Activated CD8-positive, alpha-beta T cell treated with anti-CD3 and anti-CD28 coated beads for 36 hours (primary cell): ENCODE measurements around the gene ENTPD2. TPM values are rescaled to one million over a fixed set of nuclear protein-coding genes. Genes with fewer than 3 reads are reported as not detected.

Experiments used
- ATAC-seq: fragments of 200-7000 bp; cut with Tn5 transposase; one replicate; pipeline ENCODE4 v1.10.0; 2021; ENCODE audit warnings: mild to moderate bottlenecking, moderate library complexity
- CTCF ChIA-PET: fragments of 350-600 bp; sonication (Branson Sonifier 250); formaldehyde crosslinking; loops from one replicate; lab custom pipeline; 2021; ENCODE audit warnings: antibody characterized with exemption; lab: Charles Lee
- POLR2A ChIA-PET: fragments of 350-600 bp; sonication (Branson Sonifier 250); formaldehyde crosslinking; loops from one replicate; lab custom pipeline; 2021; ENCODE audit warnings: antibody characterized with exemption; lab: Charles Lee
- DNase-seq: peaks from one replicate; pipeline ENCODE4 v3.0.0-alpha.2; 2020
- H3K27ac Mint-ChIP-seq: one replicate; pipeline ENCODE4 v1.8.0; 2021; ENCODE audit warnings: mild to moderate bottlenecking, mixed read lengths
- H3K27me3 Mint-ChIP-seq: one replicate; pipeline ENCODE4 v1.8.0; 2021; ENCODE audit warnings: mixed read lengths
- H3K36me3 Mint-ChIP-seq: one replicate; pipeline ENCODE4 v1.8.0; 2021; ENCODE audit warnings: low read depth, mixed read lengths
- H3K4me1 Mint-ChIP-seq: one replicate; pipeline ENCODE4 v1.8.0; 2021; ENCODE audit warnings: low read depth, mixed read lengths
- H3K4me3 Mint-ChIP-seq: one replicate; pipeline ENCODE4 v1.8.0; 2021; ENCODE audit warnings: mild to moderate bottlenecking, moderate library complexity, mixed read lengths
- H3K9me3 Mint-ChIP-seq: one replicate; pipeline ENCODE4 v1.8.0; 2021; ENCODE audit warnings: mixed read lengths
- intact Hi-C: fragments of 100-400 bp; cut with micrococcal nuclease; formaldehyde crosslinking; loops from one replicate; pipeline ENCODE4 v1.10.0; 2022
- total RNA-seq, 2 experiments: library from RNA; stranded (reverse); gene quantifications; one replicate each; pipeline ENCODE4 v1.2.3, GENCODE V29; 2021
- TF ChIP-seq, protein P1 (sequence below): fragments of 200-600 bp; IDR thresholded peaks from one replicate; pipeline ENCODE4 v1.8.0; 2022; ENCODE audit warnings: antibody characterized with exemption, mild to moderate bottlenecking

Gene ENTPD2
- total RNA-seq, 2 experiments from 2014 or later = not detected

DNA sequence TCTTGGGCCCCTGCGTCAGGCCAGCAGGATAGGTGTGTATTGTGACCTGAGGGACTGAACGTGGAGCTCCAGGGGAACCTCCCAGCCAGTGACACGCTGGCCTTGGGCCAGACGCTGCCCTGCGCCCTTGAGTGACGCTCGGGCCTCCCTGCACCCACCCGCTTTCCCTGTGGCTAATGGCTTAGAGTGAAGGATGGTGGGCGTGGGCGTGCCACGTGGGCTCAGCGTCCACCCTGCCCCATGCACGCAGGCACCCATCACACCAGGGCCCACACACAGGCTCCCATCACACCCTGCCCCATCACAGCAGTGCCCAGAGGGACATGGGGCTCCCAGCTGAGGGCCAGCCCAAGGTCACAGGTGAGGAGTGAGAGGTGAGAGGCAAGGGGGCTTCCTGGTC, 16.8 kb downstream of the ENTPD2 start:
- ChIA-PET CTCF (interaction anchor here (0.7 to 3.7 kb wide), 7 partner anchors 8 to 89 kb away, joined by 3 to 42 read pairs (median 15); partner anchors contain the start of gene NPDC1), POLR2A (no interaction called here)
- DNase-seq (no peak), ATAC-seq (no peak)
- Mint-ChIP-seq H3K9me3 (no peaks in the 10 kb centered on the region), H3K27ac (no peak overlapping the region), H3K4me3 (no peak overlapping the region), H3K27me3 (peaks cover 2% of the 10 kb centered on the region), H3K4me1 (peaks cover 20% of the 10 kb centered on the region), H3K36me3 (no peaks in the 10 kb centered on the region)
- TF ChIP-seq, protein P1, sequence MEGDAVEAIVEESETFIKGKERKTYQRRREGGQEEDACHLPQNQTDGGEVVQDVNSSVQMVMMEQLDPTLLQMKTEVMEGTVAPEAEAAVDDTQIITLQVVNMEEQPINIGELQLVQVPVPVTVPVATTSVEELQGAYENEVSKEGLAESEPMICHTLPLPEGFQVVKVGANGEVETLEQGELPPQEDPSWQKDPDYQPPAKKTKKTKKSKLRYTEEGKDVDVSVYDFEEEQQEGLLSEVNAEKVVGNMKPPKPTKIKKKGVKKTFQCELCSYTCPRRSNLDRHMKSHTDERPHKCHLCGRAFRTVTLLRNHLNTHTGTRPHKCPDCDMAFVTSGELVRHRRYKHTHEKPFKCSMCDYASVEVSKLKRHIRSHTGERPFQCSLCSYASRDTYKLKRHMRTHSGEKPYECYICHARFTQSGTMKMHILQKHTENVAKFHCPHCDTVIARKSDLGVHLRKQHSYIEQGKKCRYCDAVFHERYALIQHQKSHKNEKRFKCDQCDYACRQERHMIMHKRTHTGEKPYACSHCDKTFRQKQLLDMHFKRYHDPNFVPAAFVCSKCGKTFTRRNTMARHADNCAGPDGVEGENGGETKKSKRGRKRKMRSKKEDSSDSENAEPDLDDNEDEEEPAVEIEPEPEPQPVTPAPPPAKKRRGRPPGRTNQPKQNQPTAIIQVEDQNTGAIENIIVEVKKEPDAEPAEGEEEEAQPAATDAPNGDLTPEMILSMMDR = no peak
- intact Hi-C loops = loop anchor here (5.0 kb wide), 1 partner anchor 250 kb away; no protein-coding TSS in a partner anchor

DNA sequence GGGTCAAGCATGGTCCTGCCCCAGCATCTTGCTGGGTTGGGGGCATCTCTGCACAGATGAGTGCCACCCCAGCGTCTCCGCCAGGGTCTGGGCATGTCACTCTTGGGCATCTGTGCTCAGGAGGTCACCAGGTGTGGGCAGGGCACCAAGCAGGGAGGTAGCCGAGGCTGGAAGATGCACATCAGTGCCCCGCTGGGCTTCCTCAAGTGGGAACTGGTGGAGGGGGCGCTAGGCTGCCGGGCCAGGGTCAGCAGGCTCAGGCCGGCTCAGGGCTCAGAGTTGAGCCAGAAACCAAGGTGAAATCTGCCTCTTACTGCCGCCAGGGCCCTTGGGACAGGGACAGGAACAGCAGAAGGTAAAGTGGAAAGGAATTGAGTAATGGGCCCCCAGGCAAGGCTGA, 17.9 kb downstream of the ENTPD2 start:
- intact Hi-C loops = loop anchor here (5.0 kb wide), 1 partner anchor 249 kb away; no protein-coding TSS in a partner anchor
- H3K27ac Mint-ChIP-seq = no peak overlapping the region
- DNase-seq (no peak), ATAC-seq (no peak)
- H3K27me3 Mint-ChIP-seq = no peaks in the 10 kb centered on the region
- ChIA-PET CTCF (interaction anchor here (0.6 to 3.6 kb wide), 38 partner anchors 8 to 258 kb away, joined by 3 to 82 read pairs (median 10); partner anchors contain the start of genes AJM1, C8G, CLIC3 and FBXW5), POLR2A (interaction anchor here (1.1 to 2.1 kb wide), 4 partner anchors 9 to 88 kb away, joined by 3 to 9 read pairs (median 6); partner anchors contain the start of gene SAPCD2)
- H3K4me1 Mint-ChIP-seq = peaks cover 26% of the 10 kb centered on the region
- H3K36me3 Mint-ChIP-seq = no peaks in the 10 kb centered on the region
- TF ChIP-seq, protein P1 = no peak
- no peak overlapping the region for H3K4me3 Mint-ChIP-seq
- H3K9me3 Mint-ChIP-seq = no peaks in the 10 kb centered on the region

DNA sequence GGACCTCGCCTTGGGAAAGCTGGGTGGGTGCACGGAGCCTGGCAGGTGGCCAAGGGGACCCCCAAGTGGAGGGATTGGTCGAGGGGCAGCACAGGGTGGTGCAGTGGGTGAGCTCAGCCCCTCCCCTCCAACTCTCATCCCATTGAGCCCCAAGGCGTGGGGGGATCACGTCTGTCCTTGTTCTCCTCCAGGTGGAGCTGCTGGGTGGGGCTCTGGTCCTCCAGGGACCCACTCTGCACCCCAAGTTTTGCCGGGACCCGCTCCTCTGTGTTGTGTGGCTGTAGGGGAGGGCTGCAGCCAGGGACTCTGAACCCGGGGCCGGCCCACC, 18.4 kb downstream of the ENTPD2 start:
- Mint-ChIP-seq H3K27ac (no peak overlapping the region), H3K4me3 (no peak overlapping the region), H3K36me3 (no peaks in the 10 kb centered on the region), H3K4me1 (peaks cover 30% of the 10 kb centered on the region), H3K9me3 (no peaks in the 10 kb centered on the region), H3K27me3 (no peaks in the 10 kb centered on the region)
- no peak for ATAC-seq
- TF ChIP-seq, protein P1 = peak; percentile 20
- intact Hi-C loops = loop anchor here (5.0 kb wide), 1 partner anchor 248 kb away; no protein-coding TSS in a partner anchor
- DNase-seq = no peak
- ChIA-PET CTCF (interaction anchor here (0.6 to 3.6 kb wide), 47 partner anchors 9 to 267 kb away, joined by 3 to 82 read pairs (median 7); partner anchors contain the start of genes AJM1, C8G, CLIC3 and FBXW5), POLR2A (interaction anchor here (0.7 to 2.1 kb wide), 8 partner anchors 9 to 245 kb away, joined by 3 to 9 read pairs (median 4); partner anchors contain the start of genes PAXX and SAPCD2)

DNA sequence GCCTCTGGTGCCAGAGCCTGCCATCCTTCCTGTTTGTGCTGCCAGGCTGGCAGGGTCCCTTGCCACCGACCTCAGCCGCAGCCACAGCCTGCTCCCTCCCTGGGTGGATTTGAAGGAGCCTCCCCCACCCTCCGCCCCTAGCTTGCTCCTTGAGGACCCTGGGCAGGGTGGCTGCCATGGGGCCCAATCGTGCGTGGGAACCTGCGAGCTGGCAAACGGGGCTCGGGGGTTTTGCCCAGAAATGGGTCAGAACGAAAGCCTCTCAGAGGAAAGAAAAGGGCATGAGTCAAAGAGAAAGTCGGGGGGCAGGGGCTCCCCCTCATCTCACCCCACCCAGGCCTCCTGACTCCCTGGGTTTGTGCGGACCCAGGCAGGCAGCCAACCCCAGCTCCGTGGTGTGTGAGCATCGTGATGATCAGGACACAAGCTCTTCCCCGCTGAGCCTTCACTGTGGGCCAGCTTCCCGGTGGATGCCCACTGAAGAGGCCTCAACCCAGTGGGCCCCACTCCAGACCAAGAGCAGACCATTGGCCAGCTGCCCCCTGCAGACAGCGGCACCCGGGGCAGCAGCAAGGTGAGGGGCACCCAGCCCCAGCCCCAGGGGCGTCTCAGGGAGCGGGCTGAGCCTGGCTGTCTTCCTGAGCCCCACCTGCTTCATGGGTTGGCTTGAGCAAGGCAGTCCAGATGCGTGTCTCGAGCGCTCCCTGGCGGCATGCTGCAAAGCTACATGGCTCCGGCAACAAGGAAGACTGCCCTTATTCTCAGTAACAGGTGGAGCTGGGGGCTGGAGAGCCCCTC, 19.0 kb downstream of the ENTPD2 start:
- H3K4me1 Mint-ChIP-seq = peaks cover 35% of the 10 kb centered on the region
- no peaks in the 10 kb centered on the region for H3K9me3 Mint-ChIP-seq
- peak overlapping the region; percentile 85 for H3K27ac Mint-ChIP-seq
- POLR2A ChIA-PET = interaction anchor here (0.6 to 2.1 kb wide), 12 partner anchors 8 to 307 kb away, joined by 3 to 9 read pairs (median 3); partner anchors contain the start of genes PAXX and SAPCD2
- peak; percentile 91 for DNase-seq
- CTCF ChIA-PET = interaction anchor here (0.6 to 3.6 kb wide), 54 partner anchors 9 to 274 kb away, joined by 3 to 82 read pairs (median 6); partner anchors contain the start of genes AJM1, C8G, CLIC3 and FBXW5
- peak; percentile 89 for ATAC-seq
- peak overlapping the region; percentile 47 for H3K4me3 Mint-ChIP-seq
- intact Hi-C loops = loop anchor here (5.0 kb wide), 1 partner anchor 248 kb away; no protein-coding TSS in a partner anchor
- no peaks in the 10 kb centered on the region for H3K36me3 Mint-ChIP-seq
- no peaks in the 10 kb centered on the region for H3K27me3 Mint-ChIP-seq
- TF ChIP-seq, protein P1 = peak; percentile 86
